DND-41 (cell line): Measurements from ENCODE around the gene ARID3C.

Experiments
- CTCF ChIP-seq: IDR thresholded peaks from 2 replicates; pipeline ENCODE4 v1.5.1; 2012; ENCODE audit warnings: borderline replicate concordance, low read length, moderate library complexity, mild to moderate bottlenecking; ENCODE audit not compliant: poor library complexity, severe bottlenecking; ENCODE audit errors: extremely low read depth
- EZH2 ChIP-seq: IDR thresholded peaks from 3 replicates; pipeline ENCODE4 v1.6.1; 2012; ENCODE audit warnings: borderline replicate concordance, low read depth, mild to moderate bottlenecking, moderate library complexity, low read length, inconsistent platforms; ENCODE audit not compliant: severe bottlenecking

DNA sequence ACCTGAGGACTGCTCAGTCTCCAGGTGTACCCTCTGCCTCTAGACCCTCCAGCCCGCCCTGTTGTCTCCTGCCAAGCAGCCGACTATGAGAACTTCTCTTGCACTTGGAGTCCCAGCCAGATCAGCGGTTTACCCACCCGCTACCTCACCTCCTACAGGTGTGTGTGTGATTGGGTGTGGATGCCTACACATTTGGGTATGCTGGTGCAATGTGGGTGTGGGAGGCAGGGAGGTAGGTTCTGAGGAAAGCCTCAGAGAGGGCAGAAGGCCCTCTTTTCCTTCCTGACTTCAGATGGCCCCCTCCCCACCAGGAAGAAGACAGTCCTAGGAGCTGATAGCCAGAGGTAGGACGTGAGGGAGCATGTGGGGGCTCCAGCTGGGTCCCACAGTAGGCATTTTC is 28.1 kb upstream of the ARID3C start:
- TF ChIP-seq EZH2 (no peak), CTCF (no peak)
